MCF 10A (cell line): ENCODE data around the gene KRT20. TPM values are rescaled to one million over a fixed set of nuclear protein-coding genes. Genes with fewer than 3 reads are reported as not detected.
"Not testable (repeated sequence)": the region's sequence is repeated elsewhere in the genome, so short reads cannot be mapped to it uniquely, and the experiment has no call there.

Source experiments
- BruUV-seq: library from RNA; stranded (reverse); fragments of 400-500 nt; replicated peaks from 2 replicates; lab custom pipeline; 2021; lab: Mats Ljungman, UMichigan
- CTCF ChIA-PET: fragments of 300-600 bp; sonication (Branson Sonifier 250); formaldehyde crosslinking; extraction: SDS; loops from one replicate; lab custom pipeline; 2021; ENCODE audit warnings: antibody characterized with exemption, inconsistent platforms; lab: Yijun Ruan, JAX
- POLR2A ChIA-PET: fragments of 300-600, 350-650 bp; sonication (Branson Sonifier 250); formaldehyde crosslinking; extraction: SDS; loops from one replicate; lab custom pipeline; 2020; ENCODE audit warnings: antibody characterized with exemption, inconsistent platforms; lab: Yijun Ruan, JAX
- DNase-seq: peaks from one replicate; pipeline ENCODE4 v3.0.0-alpha.2; 2018; ENCODE audit not compliant: unreplicated experiment
- H3K27ac Mint-ChIP-seq: one replicate; pipeline ENCODE4 v1.8.0; 2022; ENCODE audit warnings: mild to moderate bottlenecking, low read depth, mixed read lengths; ENCODE audit not compliant: unreplicated experiment
- H3K27me3 Mint-ChIP-seq: one replicate; pipeline ENCODE4 v1.8.0; 2022; ENCODE audit warnings: mixed read lengths; ENCODE audit not compliant: insufficient read depth, unreplicated experiment
- H3K36me3 Mint-ChIP-seq: one replicate; pipeline ENCODE4 v1.8.0; 2022; ENCODE audit warnings: mild to moderate bottlenecking, moderate library complexity, mixed read lengths; ENCODE audit not compliant: insufficient read depth, unreplicated experiment
- H3K4me1 Mint-ChIP-seq: one replicate; pipeline ENCODE4 v1.8.0; 2022; ENCODE audit warnings: mixed read lengths; ENCODE audit not compliant: insufficient read depth, unreplicated experiment
- H3K4me3 Mint-ChIP-seq: one replicate; pipeline ENCODE4 v1.8.0; 2022; ENCODE audit warnings: mild to moderate bottlenecking, moderate library complexity, mixed read lengths; ENCODE audit not compliant: unreplicated experiment
- H3K9me3 Mint-ChIP-seq: one replicate; pipeline ENCODE4 v1.8.0; 2022; ENCODE audit warnings: mixed read lengths; ENCODE audit not compliant: unreplicated experiment
- CTCF ChIP-seq: fragments of 200-600 bp; IDR thresholded peaks from one replicate; pipeline ENCODE4 v1.8.0; 2022; ENCODE audit warnings: antibody characterized with exemption, mild to moderate bottlenecking; ENCODE audit not compliant: unreplicated experiment
- intact Hi-C: fragments of 100-400 bp; cut with micrococcal nuclease; formaldehyde crosslinking; loops from 2 replicates; pipeline ENCODE4 v1.14.1; 2022
- total RNA-seq: library from RNA; stranded (reverse); gene quantifications from 2 replicates; pipeline ENCODE4 v1.2.3, GENCODE V29; 2022

Gene KRT20
- total RNA-seq, 1 experiment from 2014 or later = not detected

GRCh38 chr17:40862985-40863733, 21.9 kb downstream of the KRT20 start:
- no peak overlapping the region for H3K27ac Mint-ChIP-seq
- CTCF ChIA-PET = interaction anchor here (0.6 to 1.2 kb wide), 5 partner anchors 21 to 785 kb away, joined by 3 to 4 read pairs (median 3); no protein-coding TSS in a partner anchor
- no peaks in the 10 kb centered on the region for H3K4me1 Mint-ChIP-seq
- no TSS peak for BruUV-seq
- intact Hi-C loops = no loop called here
- no peaks in the 10 kb centered on the region for H3K9me3 Mint-ChIP-seq
- TF ChIP-seq CTCF = no peak
- no peak overlapping the region for H3K4me3 Mint-ChIP-seq
- DNase-seq = no peak
- POLR2A ChIA-PET = interaction anchor here (0.5 to 1.5 kb wide), 5 partner anchors 13 to 783 kb away, joined by 3 to 4 read pairs (median 3); no protein-coding TSS in a partner anchor
- no peaks in the 10 kb centered on the region for H3K36me3 Mint-ChIP-seq
- no peaks in the 10 kb centered on the region for H3K27me3 Mint-ChIP-seq

GRCh38 chr17:40859536-40859935, 25.5 kb downstream of the KRT20 start:
- POLR2A ChIA-PET = interaction anchor here (0.9 to 1.1 kb wide), 4 partner anchors 28 to 689 kb away, joined by 3 to 4 read pairs (median 3); no protein-coding TSS in a partner anchor
- no TSS peak for BruUV-seq

GRCh38 chr17:40858667-40859066, 26.4 kb downstream of the KRT20 start:
- intact Hi-C loops, H3K4me3 Mint-ChIP-seq, H3K9me3 Mint-ChIP-seq, H3K27ac Mint-ChIP-seq, BruUV-seq, H3K4me1 Mint-ChIP-seq, H3K36me3 Mint-ChIP-seq, DNase-seq, H3K27me3 Mint-ChIP-seq: not testable (repeated sequence)
- POLR2A ChIA-PET = interaction anchor here (0.7 to 1.1 kb wide), 2 partner anchors 445 to 545 kb away, joined by 3 read pairs; no protein-coding TSS in a partner anchor
- CTCF ChIA-PET = interaction anchor here (0.5 to 7.3 kb wide), 9 partner anchors 13 to 809 kb away, joined by 3 to 69 read pairs (median 5); no protein-coding TSS in a partner anchor

More at GRCh38 chr17:40859536-40859935, 25.5 kb downstream of the KRT20 start:
- CTCF ChIA-PET = interaction anchor here (0.7 to 7.3 kb wide), 6 partner anchors 12 to 803 kb away, joined by 4 to 69 read pairs (median 4); no protein-coding TSS in a partner anchor
- H3K27ac Mint-ChIP-seq = no peak overlapping the region
- H3K27me3 Mint-ChIP-seq = no peaks in the 10 kb centered on the region
- no peak overlapping the region for H3K4me3 Mint-ChIP-seq
- no peak for TF ChIP-seq CTCF
- H3K9me3 Mint-ChIP-seq = no peaks in the 10 kb centered on the region
- intact Hi-C loops = no loop called here
- DNase-seq = no peak
- H3K4me1 Mint-ChIP-seq = no peaks in the 10 kb centered on the region
- no peaks in the 10 kb centered on the region for H3K36me3 Mint-ChIP-seq

GRCh38 chr17:40857535-40857934, 27.5 kb downstream of the KRT20 start:
- Mint-ChIP-seq H3K27ac (peak overlapping the region; percentile 73), H3K4me1 (peaks cover 16% of the 10 kb centered on the region), H3K9me3 (no peaks in the 10 kb centered on the region), H3K4me3 (no peak overlapping the region), H3K36me3 (no peaks in the 10 kb centered on the region), H3K27me3 (no peaks in the 10 kb centered on the region)
- DNase-seq = no peak
- intact Hi-C loops = loop anchor here (1.0 to 2.0 kb wide), 5 partner anchors 51 to 805 kb away; no protein-coding TSS in a partner anchor
- ChIA-PET POLR2A (interaction anchor here (0.7 to 13.6 kb wide), 16 partner anchors 10 to 791 kb away, joined by 3 to 352 read pairs (median 5); partner anchors contain the start of gene KRT10), CTCF (interaction anchor here (0.5 to 7.3 kb wide), 16 partner anchors 9 to 827 kb away, joined by 3 to 69 read pairs (median 4); no protein-coding TSS in a partner anchor)
- TF ChIP-seq CTCF = no peak
- no TSS peak for BruUV-seq
